Right cardiac atrium (tissue), 5 donors: ENCODE measurements around the gene HOXB13. TPM values are rescaled to one million over a fixed set of nuclear protein-coding genes. Genes with fewer than 3 reads are reported as not detected.
"Not testable (repeated sequence)": the region's sequence is repeated elsewhere in the genome, so short reads cannot be mapped to it uniquely, and the experiment has no call there.

Experiments used
- ATAC-seq, 2 donors: fragments of 200-7000 bp; cut with Tn5 transposase; one replicate each; pipeline versions ENCODE4 v1.8.0 to v1.9.1; 2020; ENCODE audit warnings: moderate library complexity in 2 of 2, mild to moderate bottlenecking in 1 of 2
- DNase-seq, 3 donors: peaks; one replicate each; pipeline ENCODE4 v3.0.0-alpha.2; 2020
- H3K27ac ChIP-seq: one replicate; pipeline ENCODE4 v1.5.1; 2013; ENCODE audit warnings: mild to moderate bottlenecking, low read length, control low read depth, moderate library complexity
- H3K27me3 ChIP-seq: one replicate; pipeline ENCODE4 v1.6.1; 2013; ENCODE audit not compliant: control insufficient read depth, insufficient read depth
- H3K4me1 ChIP-seq: one replicate; pipeline ENCODE4 v1.6.1; 2013; ENCODE audit warnings: low read length; ENCODE audit not compliant: control insufficient read depth, insufficient read depth
- H3K4me3 ChIP-seq: one replicate; pipeline ENCODE4 v1.5.1; 2013; ENCODE audit warnings: low read length, control low read depth
- H3K9me3 ChIP-seq: one replicate; pipeline ENCODE4 v1.6.1; 2013; ENCODE audit warnings: low read length; ENCODE audit not compliant: control insufficient read depth
- WGBS: extraction: QIAGEN DNeasy Blood & Tissue Kit; methylation state at CpG from one replicate; pipeline ENCODE4 v1.1.7; 2013; 5-methylcytosine and 5-hydroxymethylcytosine counted together
- intact Hi-C, 4 donors: fragments of 100-400 bp; cut with DNase I; formaldehyde crosslinking; loops; one replicate each; pipeline versions ENCODE4 v1.11.0 to v1.14.0; 2022 to 2023
- polyA plus RNA-seq: library from polyadenylated mRNA; stranded (reverse); fragments of 200-250 nt; gene quantifications from one replicate; pipeline ENCODE4 v1.2.3, GENCODE V29; 2013
- total RNA-seq, 4 donors: library from RNA; stranded (reverse); fragmentation: NEBNext Ultra II Directional; extraction: Animal tissue kit (Norgen Biotek cat#: 25700); gene quantifications; one replicate each; pipeline ENCODE4 v1.2.1, GENCODE V29; 2021
- donor health status: healthy with polysubstance abuse.
- donor health status: DM: no; HTN: yes; CAD: no.
- donor health status: DM: no; HTN: no; CAD: no.
- donor health status: DM: no; HTN: yes; CAD: no; lungs with severe emphysema.
- donor health status: DM: yes; HTN: yes; CAD: no.

The HOXB13 gene
- total and polyA plus RNA-seq, 5 donors, result not detected

- DNase-seq, result no peak
- no peak for ATAC-seq
- no peak overlapping the region for H3K27ac ChIP-seq
- intact Hi-C loops, result no loop called here
- no peak overlapping the region for H3K4me3 ChIP-seq
- H3K9me3 ChIP-seq, result no peaks in the 10 kb centered on the region
- peaks cover 4% of the 10 kb centered on the region for H3K27me3 ChIP-seq
- 11% methylated on average over 24 of the region's 24 CpGs for WGBS
- H3K4me1 ChIP-seq, result no peaks in the 10 kb centered on the region
Observed at GRCh38 chr17:48718227-48718760, 10.3 kb downstream of the HOXB13 start.

- Histone ChIP-seq H3K4me3 (no peak overlapping the region), H3K27ac (no peak overlapping the region), H3K27me3 (peaks cover 4% of the 10 kb centered on the region), H3K4me1 (no peaks in the 10 kb centered on the region), H3K9me3 (no peaks in the 10 kb centered on the region)
- 10% methylated on average over 10 of the region's 10 CpGs for WGBS
- ATAC-seq, result no peak
- intact Hi-C loops, result no loop called here
- DNase-seq, result no peak
Observed at GRCh38 chr17:48717367-48718226, 11.0 kb downstream of the HOXB13 start.

- not testable (repeated sequence) for H3K27me3 ChIP-seq, H3K4me3 ChIP-seq
- WGBS, result 72% methylated on average over 3 of the region's 3 CpGs
Observed at GRCh38 chr17:48716549-48716948, 12.0 kb downstream of the HOXB13 start.

GRCh38 chr17:48715496-48716399, 12.8 kb downstream of the HOXB13 start:
- Histone ChIP-seq H3K9me3 (no peaks in the 10 kb centered on the region), H3K27me3 (peaks cover 4% of the 10 kb centered on the region), H3K27ac (no peak overlapping the region), H3K4me3 (no peak overlapping the region), H3K4me1 (no peaks in the 10 kb centered on the region)
- ATAC-seq (no peak), DNase-seq (no peak)
- WGBS, result 42% methylated on average over 5 of the region's 5 CpGs
- intact Hi-C loops, result no loop called here

More at GRCh38 chr17:48716549-48716948, 12.0 kb downstream of the HOXB13 start:
- ATAC-seq, H3K27ac ChIP-seq, intact Hi-C loops, H3K9me3 ChIP-seq, DNase-seq, H3K4me1 ChIP-seq: not testable (repeated sequence)

- Histone ChIP-seq H3K4me1 (no peaks in the 10 kb centered on the region), H3K27ac (no peak overlapping the region), H3K4me3 (no peak overlapping the region), H3K9me3 (no peaks in the 10 kb centered on the region), H3K27me3 (peaks cover 8% of the 10 kb centered on the region)
- DNase-seq (no peak), ATAC-seq (no peak)
- intact Hi-C loops, result no loop called here
- WGBS, result 66% methylated on average over 4 of the region's 4 CpGs
Observed at GRCh38 chr17:48711128-48711527, 17.4 kb downstream of the HOXB13 start.

GRCh38 chr17:48704361-48705248, 23.9 kb downstream of the HOXB13 start:
- no peak for DNase-seq
- H3K9me3 ChIP-seq, result no peaks in the 10 kb centered on the region
- H3K27me3 ChIP-seq, result peaks cover 7% of the 10 kb centered on the region
- ATAC-seq, result no peak
- 65% methylated on average over 11 of the region's 11 CpGs for WGBS
- no peak overlapping the region for H3K27ac ChIP-seq
- no peaks in the 10 kb centered on the region for H3K4me1 ChIP-seq
- intact Hi-C loops, result no loop called here
- no peak overlapping the region for H3K4me3 ChIP-seq

GRCh38 chr17:48701864-48702532, 26.6 kb downstream of the HOXB13 start:
- Histone ChIP-seq H3K27ac (no peak overlapping the region), H3K9me3 (no peaks in the 10 kb centered on the region), H3K4me3 (no peak overlapping the region), H3K27me3 (peaks cover 2% of the 10 kb centered on the region), H3K4me1 (no peaks in the 10 kb centered on the region)
- ATAC-seq (no peak), DNase-seq (no peak)
- intact Hi-C loops, result no loop called here
- WGBS, result 92% methylated on average over 10 of the region's 10 CpGs

- DNase-seq (no peak), ATAC-seq (no peak)
- WGBS, result 24% methylated on average over 1 of the region's 1 CpG
- peaks cover 2% of the 10 kb centered on the region for H3K27me3 ChIP-seq
- H3K9me3 ChIP-seq, result no peaks in the 10 kb centered on the region
- intact Hi-C loops, result no loop called here
- H3K4me1 ChIP-seq, result no peaks in the 10 kb centered on the region
- no peak overlapping the region for H3K4me3 ChIP-seq
- no peak overlapping the region for H3K27ac ChIP-seq
Observed at GRCh38 chr17:48693178-48693577, 35.4 kb downstream of the HOXB13 start.

- Histone ChIP-seq H3K9me3 (no peaks in the 10 kb centered on the region), H3K4me3 (no peak overlapping the region), H3K27me3 (peaks cover 2% of the 10 kb centered on the region), H3K27ac (no peak overlapping the region), H3K4me1 (no peaks in the 10 kb centered on the region)
- no peak for ATAC-seq
- no peak for DNase-seq
- WGBS, result 88% methylated on average over 1 of the region's 1 CpG
- intact Hi-C loops, result no loop called here
Observed at GRCh38 chr17:48692049-48692448, 36.5 kb downstream of the HOXB13 start.

- Histone ChIP-seq H3K9me3 (no peaks in the 10 kb centered on the region), H3K27me3 (peaks cover 2% of the 10 kb centered on the region), H3K4me3 (no peak overlapping the region), H3K4me1 (no peaks in the 10 kb centered on the region), H3K27ac (no peak overlapping the region)
- no peak for ATAC-seq
- 85% methylated on average over 5 of the region's 5 CpGs for WGBS
- intact Hi-C loops, result no loop called here
- DNase-seq, result no peak
Observed at GRCh38 chr17:48690655-48691054, 37.9 kb downstream of the HOXB13 start.
